ENCODE results near the gene ANKRD24.

GRCh38 chr19:4152241-4152998 is 30.1 kb upstream of the ANKRD24 start:
- TF ChIP-seq CTCF (IDR thresholded peaks at IDR 0.05) (no peak), POLR2A (IDR thresholded peaks at IDR 0.05) (no peak)
